ENCODE results near the gene CCDC137.

Gene CCDC137

GRCh38 chr17:81716674-81716996 is 50.1 kb downstream of the CCDC137 start:
- DNase-seq: no peak

- DNase-seq: no peak
Measured at GRCh38 chr17:81717049-81717765, 50.7 kb downstream of the CCDC137 start.

DNA sequence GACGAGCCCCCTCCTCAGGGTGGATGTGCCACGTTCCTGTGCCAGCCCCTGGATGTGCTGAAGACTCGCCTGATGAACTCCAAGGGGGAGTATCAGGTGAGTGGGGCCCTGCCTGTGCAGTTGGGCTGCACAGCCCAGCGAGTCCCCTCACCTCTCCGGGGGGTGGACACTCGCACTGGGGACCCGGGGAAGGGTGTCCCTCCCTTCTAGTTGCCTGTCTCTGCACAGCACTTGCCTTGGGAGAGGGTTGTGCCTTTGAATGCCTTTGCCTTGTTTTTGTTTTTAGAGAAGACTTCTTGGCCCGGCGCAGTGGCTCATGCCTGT is 51.2 kb downstream of the CCDC137 start:
- DNase-seq: no peak

GRCh38 chr17:81719410-81720266 is 53.1 kb downstream of the CCDC137 start:
- no peak for DNase-seq

DNA sequence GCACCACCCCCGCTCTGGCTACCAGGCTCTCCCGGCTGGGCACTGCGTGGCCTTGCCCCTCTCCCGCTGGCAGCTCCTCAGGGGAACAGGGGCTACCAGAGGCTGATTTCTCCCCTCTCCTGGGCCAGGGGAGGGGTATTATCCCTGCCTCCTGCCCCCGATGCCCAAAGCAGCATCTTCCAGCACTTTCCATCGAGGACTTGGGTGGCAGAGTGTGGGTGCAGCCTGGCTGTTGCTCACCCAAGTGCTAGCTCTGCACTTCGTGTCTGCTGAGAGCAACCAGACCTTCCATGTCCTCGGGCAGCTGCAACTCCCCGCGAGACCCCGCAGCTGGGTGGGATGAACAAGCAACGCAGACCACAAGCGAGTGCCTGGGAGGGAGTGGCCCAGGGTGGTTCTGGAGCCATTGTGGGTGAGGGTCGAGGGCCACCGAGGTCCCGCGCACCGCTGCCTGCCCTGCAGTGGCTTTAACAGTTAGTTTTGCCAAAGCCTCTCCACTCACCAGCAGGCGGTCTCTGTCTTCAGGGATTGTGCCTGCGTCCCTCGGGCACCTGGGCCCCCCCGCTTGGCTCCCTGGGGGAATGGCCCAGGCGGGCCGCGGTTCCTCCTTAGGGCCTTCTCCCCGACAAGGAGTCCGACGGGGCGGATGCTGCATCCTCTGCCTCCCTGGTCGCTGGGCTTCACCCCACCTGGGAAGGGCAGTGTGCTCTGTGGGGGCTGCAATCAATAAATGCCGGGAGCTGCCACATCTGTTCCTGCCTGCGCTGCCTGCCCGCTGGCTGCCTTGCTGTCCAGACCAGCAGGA is 53.9 kb downstream of the CCDC137 start:
- DNase-seq: no peak

DNA sequence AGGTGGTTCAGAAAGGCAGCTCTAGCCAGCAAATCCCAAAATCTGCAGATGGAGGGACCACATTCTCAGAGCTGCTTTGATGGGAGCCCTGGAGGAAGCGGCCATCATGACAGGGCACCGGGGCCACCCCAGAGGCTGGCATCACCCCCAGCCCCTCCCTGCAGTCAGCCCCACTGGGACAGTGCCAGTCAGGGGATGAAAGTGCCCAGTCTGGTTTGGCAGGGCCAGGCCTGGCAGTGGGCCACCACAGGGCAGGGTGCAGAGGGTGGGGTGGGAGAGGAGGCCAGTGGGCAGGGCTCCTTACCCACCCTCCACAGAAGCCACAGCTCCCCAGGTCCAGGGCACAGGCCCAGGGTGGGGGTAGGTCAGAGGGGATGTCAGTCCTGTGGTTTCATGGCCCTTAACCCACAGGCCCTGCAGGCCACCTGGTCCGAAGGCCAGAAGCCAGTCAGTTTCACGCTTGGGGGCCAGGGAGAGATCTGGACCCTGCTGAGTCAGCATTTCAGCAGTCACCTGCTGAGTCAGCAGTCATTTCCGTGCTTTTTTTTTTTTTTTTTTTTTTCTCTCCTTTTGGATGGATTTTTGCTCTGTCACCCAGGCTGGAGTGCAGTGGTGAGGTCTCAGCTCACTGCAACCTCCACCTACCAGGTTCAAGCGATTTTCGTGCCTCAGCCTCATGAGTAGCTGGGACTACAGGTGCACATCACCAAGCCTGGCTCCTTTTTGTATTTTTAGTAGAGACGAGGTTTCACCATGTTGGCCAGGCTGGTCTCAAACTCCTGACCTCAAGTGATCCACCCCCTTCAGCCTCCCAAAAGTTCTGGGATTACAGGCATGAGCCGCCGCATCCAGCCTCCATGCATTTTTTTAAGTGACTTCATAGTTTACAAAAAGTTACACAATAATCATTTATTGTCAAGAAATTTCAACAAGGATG is 55.9 kb downstream of the CCDC137 start:
- no peak for DNase-seq
